Measurements from ENCODE around the gene LRRC45.
A peak's percentile ranks its signal among the peaks of the same experiment; 100 is the strongest.
"Not testable (repeated sequence)": the region's sequence is repeated elsewhere in the genome, so short reads cannot be mapped to it uniquely, and the experiment has no call there.

The LRRC45 gene

DNA sequence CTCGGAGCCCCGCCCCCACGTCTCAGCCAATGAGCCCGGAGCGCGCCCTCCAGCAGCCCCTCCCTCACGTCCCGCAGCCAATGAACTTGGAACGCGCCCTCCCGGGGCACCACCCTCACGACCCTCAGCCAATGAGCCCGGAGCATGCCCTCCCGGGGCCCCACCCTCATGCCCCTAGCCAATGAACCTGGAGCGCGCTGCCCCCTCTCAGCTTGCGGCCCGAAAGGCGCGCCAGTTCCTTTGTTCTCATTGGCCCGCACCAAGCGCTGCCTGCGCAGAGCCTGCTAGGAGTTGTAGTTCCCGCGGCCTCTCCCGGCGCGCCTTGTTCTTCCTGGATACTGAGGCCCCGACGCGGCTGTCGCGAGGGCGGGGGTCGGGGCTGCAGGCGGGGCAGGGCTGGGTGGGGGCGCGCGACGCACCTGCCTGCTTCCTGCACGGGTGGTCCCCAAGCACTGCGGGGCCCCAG is at the start of gene LRRC45:
Gene LRRC45, plus strand, starts transcription at position 325 of the 466 bp plus-strand sequence. CDS start 339 bp downstream, outside the sequence.
- peak; percentile 100 for DNase-seq (ENCODE audit: low spot score)

- no peak for DNase-seq (ENCODE audit: low spot score)
These were observed 49.7 kb upstream of the LRRC45 start for GRCh38 chr17:81973432-81973831.

DNA sequence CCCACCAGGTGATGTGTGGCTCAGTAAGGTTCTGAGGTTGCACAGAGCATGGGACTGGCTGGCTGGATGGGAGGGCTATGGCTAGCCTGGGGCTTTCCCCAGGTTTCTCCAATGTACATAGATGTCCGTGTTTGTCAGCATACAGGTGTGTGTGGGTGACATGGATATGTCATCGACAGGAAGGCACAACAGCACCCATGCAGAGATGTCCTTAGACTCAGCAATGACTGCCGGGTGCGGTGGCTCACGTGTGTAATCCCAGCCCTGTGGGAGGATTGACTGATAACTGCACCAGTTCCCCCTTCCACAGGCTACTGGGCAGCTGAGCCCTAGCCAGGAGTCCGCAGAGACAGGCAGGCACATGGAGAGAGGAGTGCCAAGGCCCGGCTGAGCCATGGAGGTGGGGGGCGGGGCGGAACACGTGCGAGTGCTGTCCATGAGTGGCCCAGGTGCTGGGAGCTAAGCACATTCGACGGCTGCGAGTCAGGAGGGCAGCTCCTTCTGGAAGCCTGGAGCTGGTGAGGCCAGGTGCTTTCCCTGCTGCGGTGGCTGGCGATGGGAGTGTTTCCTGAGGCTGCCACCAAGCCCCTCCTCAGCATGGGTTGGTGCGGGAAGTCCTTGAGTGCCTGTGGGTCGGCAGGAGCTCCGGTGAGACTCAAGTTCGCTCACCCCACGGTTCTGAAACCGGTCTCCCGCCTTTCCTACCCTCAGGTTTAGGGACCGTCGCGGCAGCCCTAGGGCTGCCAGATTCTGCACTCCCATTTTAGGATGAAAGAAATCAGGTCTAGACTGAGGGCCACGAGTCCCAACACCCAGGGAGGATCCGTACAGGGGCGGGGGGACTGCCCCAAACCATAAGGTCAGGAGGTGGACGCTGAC is 46.5 kb upstream of the LRRC45 start:
- DNase-seq (ENCODE audit: low spot score), result no peak

GRCh38 chr17:81977211-81977808 is 45.8 kb upstream of the LRRC45 start, which contains the start of gene ASPSCR1:
TSS of gene ASPSCR1 (plus strand) at chr17:81977629. CDS start at chr17:81977647, 18 bp downstream.
- peak; percentile 79 for DNase-seq (ENCODE audit: low spot score)

GRCh38 chr17:81978524-81979298 is 44.4 kb upstream of the LRRC45 start:
- DNase-seq (ENCODE audit: low spot score), result no peak

GRCh38 chr17:81980122-81980521 is 43.0 kb upstream of the LRRC45 start:
- no peak for DNase-seq (ENCODE audit: low spot score)

- DNase-seq (ENCODE audit: low spot score), result no peak
These were observed 42.3 kb upstream of the LRRC45 start for GRCh38 chr17:81980707-81981343.

DNA sequence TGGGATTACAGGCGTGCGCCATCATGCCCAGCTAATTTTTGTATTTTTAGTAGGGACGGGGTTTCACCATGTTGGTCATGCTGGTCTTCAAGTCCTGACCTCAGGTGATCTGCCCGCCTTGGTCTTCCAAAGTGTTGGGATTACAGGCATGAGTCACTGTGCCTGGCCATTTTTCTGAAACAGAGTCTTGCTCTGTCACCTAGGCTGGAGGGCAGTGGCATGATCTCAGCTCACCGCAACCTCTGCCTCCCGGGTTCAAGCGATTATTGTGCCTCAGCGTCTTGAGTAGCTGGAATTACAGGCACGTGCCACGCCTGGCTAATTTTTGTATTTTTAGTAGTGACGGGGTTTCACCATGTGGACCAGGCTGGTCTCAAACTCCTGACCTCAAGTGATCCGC is 41.6 kb upstream of the LRRC45 start:
- DNase-seq (ENCODE audit: low spot score), result not testable (repeated sequence)

- DNase-seq (ENCODE audit: low spot score), result no peak
These were observed 40.0 kb upstream of the LRRC45 start for GRCh38 chr17:81983011-81983638.

GRCh38 chr17:81983639-81984373 is 39.3 kb upstream of the LRRC45 start:
- DNase-seq (ENCODE audit: low spot score), result no peak

DNA sequence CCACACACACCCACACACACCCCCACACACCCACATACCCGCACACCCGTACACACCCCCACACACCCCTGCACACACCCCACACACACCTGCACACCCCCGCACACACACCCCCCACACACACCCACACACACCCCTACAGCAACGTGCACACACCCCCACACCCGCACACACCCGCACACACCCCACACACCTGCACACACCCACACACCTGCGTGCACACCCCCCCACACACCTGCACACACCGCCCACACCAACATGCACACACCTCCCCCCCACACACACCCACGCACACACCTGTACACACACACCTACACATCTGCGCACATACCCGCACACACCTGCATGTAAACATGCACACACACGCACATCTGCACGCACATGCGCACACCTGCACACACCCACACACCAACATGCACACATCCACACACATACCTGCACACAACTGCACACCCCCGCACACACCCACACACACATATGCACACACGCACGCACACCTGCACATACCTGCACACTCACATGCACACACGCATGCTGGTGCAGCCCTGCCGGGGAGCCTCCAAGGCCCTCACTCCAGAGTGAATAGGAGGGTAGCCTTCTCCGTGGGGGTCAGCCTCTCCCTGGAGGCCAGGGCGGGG is 38.2 kb upstream of the LRRC45 start:
- no peak for DNase-seq (ENCODE audit: low spot score)

DNA sequence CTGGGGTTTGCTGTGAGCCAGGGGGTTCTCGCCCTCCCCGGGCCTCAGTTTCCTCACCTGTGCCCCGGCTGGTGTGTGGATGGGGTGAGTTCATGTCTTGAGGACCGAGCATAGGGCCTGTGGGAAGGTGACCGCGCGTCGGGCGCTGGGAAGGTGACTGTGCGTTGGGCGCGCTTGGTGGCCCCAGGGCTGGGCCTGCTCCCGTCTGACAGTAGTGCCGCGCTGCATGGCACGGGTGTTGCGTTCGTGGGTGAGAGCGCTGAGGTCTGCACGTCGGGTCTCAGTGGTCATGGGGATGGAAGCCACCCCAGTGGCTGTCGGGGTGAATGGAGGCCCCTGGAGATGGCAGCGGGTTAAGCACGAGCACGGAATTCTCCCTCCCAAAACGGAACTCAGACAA is 36.5 kb upstream of the LRRC45 start:
- no peak for DNase-seq (ENCODE audit: low spot score)

DNA sequence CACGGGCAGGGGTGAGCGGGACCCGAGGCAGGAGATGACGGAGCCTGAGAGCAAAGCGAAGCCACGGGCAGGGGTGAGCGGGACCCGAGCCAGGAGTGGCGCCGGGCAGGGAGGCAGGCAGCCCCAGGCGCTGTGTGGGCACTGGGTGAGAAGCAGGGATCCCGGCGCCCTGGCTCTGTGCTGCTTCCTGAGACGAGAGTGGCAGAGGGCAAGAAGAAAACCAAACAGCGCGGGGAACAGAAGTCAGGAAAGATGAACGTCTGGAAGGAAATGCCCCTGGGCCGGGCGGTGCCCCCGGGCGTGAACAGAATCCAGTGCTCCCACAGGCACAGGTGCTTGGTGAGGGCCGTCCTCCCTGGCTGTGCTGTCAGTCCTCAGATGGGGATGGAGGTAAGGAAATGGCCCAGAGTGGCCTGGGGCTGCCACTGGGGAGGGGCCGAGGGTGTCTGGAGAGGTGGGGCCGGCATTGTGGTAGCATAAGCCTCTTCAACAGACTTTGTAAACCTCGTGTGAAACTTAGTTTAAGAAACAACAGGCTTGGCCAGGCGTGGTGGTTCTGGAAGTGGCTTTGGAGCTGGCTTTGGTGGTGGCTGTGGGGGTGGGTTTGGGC is 35.8 kb upstream of the LRRC45 start:
- DNase-seq (ENCODE audit: low spot score), result no peak

DNA sequence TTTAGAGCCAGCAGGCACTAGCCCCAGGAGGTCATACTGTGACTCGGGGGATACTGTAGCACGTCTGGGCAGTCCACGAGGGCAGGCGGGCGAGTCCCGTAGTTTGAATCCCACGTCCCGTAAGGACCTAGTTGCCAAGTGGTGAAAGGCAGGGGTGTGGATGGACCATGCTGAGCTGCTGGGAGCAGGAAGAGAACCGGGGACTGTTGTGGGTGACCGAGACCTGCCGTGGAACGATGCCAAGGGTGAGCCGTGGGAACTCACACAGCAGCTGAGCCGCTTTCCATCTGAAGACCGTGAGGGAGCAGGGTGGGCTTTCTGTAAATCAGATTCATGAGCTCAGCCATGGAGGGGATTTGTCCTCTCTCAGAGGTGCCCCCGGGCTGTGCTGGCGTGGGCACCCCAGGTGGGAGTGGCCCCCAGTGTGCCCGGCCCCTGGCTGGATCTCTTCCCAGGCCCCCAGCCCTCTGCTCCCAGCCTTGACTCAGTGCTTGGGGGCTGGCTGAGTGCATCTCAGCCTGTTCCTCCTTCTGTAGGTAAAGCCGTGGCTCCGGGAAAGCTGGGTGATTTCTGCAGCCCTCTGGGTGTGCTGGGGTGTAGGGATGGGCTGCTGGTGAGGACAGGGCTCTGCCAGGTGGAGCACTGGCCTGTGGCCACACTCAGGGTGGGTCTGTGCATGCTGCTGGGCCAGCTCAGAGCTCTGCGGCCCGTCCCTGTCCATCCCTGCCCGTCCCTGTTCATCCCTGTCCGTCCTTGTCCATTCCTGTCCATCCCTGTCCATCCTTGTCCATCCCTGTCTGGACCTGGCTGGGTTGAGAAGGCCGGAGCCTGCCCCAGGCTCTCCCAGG is 32.0 kb upstream of the LRRC45 start:
- DNase-seq (ENCODE audit: low spot score), result no peak

- DNase-seq (ENCODE audit: low spot score), result peak; percentile 86
These were observed 31.3 kb upstream of the LRRC45 start for GRCh38 chr17:81991684-81992305.

DNA sequence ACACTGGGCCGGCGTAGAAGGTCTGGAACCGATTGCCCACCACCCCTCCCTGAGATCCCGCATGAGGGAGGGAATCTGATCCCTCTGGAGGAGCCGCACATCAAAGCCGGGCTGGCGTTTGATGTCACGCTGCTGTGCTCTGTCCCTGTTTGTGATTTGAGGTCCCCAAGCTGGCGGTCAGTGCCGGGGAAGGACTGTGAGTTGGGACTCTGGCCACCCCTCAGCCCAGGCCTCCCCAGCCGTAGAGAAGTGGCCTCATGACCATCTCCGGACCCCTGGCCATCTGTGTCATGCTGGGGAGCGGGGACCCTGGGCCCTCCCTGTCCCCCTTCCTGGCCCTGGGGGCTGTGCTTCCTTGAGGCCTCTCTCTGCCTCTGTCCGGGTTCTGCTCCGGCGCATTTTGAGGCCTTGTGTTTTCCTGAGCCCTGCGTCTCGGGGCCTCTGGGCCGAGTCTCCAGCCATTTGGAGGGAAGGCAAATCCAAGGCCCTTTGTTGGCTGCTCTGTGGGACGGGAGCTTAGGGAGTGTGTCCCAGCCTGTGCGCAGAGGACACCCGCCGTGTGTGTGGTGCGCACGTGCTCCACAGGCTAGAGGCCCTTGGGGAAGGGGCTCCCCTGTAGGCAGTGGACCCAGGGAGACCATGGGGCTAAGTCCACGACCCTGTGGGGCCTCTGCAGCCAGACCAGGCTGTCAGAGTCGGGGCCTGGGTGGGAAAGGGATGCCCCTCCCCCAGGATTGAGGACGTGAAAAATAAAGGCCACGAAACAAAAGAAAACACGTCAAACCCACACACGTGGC is 30.6 kb upstream of the LRRC45 start:
- no peak for DNase-seq (ENCODE audit: low spot score)

DNA sequence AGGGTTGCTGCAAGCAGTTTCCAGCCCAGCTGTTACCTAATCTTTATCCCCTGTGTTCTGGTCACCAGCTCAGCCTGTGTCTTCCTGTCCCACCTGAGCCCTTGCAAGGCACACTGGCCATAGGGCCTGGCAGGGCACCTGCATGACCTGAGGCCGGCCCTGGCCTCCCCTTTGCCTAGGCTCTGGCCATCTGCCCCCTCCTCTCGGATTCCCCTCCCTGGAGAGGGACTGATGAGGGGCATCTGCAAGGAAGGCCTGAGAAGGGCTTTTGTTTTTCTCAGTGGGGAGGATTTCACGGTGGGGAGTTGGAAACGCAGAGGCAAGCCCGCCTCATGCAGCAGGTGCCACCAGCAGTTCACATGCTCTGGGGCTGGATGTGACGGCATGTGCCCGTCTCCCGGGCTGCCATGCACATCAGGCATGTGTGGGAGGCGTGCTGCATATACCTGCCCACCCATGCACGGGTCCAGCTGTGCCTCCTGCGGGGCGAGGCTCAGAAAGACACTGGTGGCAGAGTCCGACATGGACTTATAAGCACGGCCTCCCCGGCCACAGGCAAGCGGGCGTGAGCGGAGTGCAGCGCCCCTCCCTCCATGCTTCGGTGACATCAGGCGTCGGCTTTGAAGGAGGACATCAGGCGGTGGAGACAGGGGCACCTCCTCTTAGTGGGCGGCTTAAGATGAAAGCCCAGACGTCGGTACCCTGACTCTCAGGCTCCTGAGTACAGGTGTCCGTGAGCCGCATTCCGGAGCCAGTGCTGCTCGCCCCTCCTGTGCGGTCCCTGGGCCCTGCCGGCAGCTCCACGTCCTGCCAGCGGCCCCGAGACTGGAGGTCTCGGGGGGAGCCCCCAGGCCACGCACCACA is 29.1 kb upstream of the LRRC45 start:
- no peak for DNase-seq (ENCODE audit: low spot score)

Data from HuH-7 (cell line).